Limb (tissue), 2 donors: ENCODE results near the gene RDH12.

Source experiments
- DNase-seq, 2 donors: peaks; one replicate each; pipeline ENCODE4 v3.0.0-alpha.2; 2016; ENCODE audit errors: extremely low spot score in 2 of 2

RDH12 gene

GRCh38 chr14:67746927-67747326 is 45.2 kb downstream of the RDH12 start:
- DNase-seq: no peak

- DNase-seq: no peak
Observed at GRCh38 chr14:67748312-67748711, 46.6 kb downstream of the RDH12 start.

GRCh38 chr14:67749341-67750084 is 47.8 kb downstream of the RDH12 start:
- peak in 1 of 2 donors; percentile 75 for DNase-seq

GRCh38 chr14:67756496-67756895 is 54.8 kb downstream of the RDH12 start:
- DNase-seq: no peak

- DNase-seq: no peak
Observed at GRCh38 chr14:67757175-67757574, 55.5 kb downstream of the RDH12 start.

GRCh38 chr14:67759916-67760315 is 58.2 kb downstream of the RDH12 start:
- no peak for DNase-seq

GRCh38 chr14:67762051-67762450 is 60.4 kb downstream of the RDH12 start:
- DNase-seq: no peak

GRCh38 chr14:67763158-67763822 is 61.6 kb downstream of the RDH12 start:
- no peak for DNase-seq

- no peak for DNase-seq
Observed at GRCh38 chr14:67764496-67764895, 62.8 kb downstream of the RDH12 start.

- DNase-seq: no peak
Observed at GRCh38 chr14:67765192-67765834, 63.6 kb downstream of the RDH12 start.

- DNase-seq: no peak
Observed at GRCh38 chr14:67766035-67766680, 64.5 kb downstream of the RDH12 start.

GRCh38 chr14:67768219-67768618 is 66.5 kb downstream of the RDH12 start:
- no peak for DNase-seq

- DNase-seq: no peak
Observed at GRCh38 chr14:67773844-67774377, 72.2 kb downstream of the RDH12 start.

GRCh38 chr14:67776653-67777322 is 75.1 kb downstream of the RDH12 start:
- no peak for DNase-seq

- no peak for DNase-seq
Observed at GRCh38 chr14:67778792-67779191, 77.1 kb downstream of the RDH12 start.

GRCh38 chr14:67782090-67782489 is 80.4 kb downstream of the RDH12 start:
- no peak for DNase-seq
